ENCODE data around the gene MEGF6. TPM values are rescaled to one million over a fixed set of nuclear protein-coding genes. Genes with fewer than 3 reads are reported as not detected.
"Not testable (repeated sequence)": the region's sequence is repeated elsewhere in the genome, so short reads cannot be mapped to it uniquely, and the experiment has no call there.

MEGF6 gene
- total and polyA plus RNA-seq, 2 of the 8 experiments (the other 6 are each of a cell fraction or from before 2014, with no cell fraction given): 4.1 to 14.8 TPM

DNA sequence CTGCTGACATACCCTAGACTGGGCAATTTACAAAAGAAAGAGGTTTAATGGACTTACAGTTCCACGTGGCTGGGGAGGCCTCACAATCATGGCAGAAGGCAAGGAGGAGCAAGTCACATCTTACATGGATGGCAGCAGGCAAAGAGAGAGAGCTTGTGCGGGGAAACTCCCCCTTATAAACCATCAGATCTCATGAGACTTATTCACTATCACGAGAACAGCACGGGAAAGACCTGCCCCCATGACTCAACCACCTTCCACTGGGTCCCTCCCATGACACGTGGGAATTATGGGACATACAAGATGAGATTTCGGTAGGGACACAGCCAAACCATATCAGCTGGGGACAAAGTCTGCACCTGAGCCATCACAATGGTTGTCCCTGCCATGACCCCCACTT, 35.8 kb downstream of the MEGF6 start:
- H4K20me1 ChIP-seq (replicated peaks in 1 of 2; ENCODE audit: control insufficient read depth in 1 of 2, insufficient read depth in 2 of 2, low read length in 2 of 2); H2BK12ac ChIP-seq (ENCODE audit: low read depth, low read length); H3K9me3 ChIP-seq (ENCODE audit: insufficient read depth in 2 of 2, low read depth in 1 of 2, low read length in 1 of 2); H4K5ac ChIP-seq (ENCODE audit: insufficient read length, low read depth, low read length); H3K36me3 ChIP-seq (ENCODE audit: control insufficient read depth in 2 of 4, insufficient read depth in 4 of 4, low read length in 3 of 4); DNase-seq (ENCODE audit: low read depth in 1 of 2, low spot score in 2 of 2); H3K79me2 ChIP-seq (ENCODE audit: control insufficient read depth in 1 of 2, insufficient read depth in 2 of 2, low read length in 2 of 2); H2BK120ac ChIP-seq (replicated peaks; ENCODE audit: low read depth, low read length); H3K4ac ChIP-seq (replicated peaks; ENCODE audit: insufficient read length, low read depth, low read length); H3K79me1 ChIP-seq (ENCODE audit: low read depth, low read length); H3K23me2 ChIP-seq (ENCODE audit: low read depth, low read length); H3K4me2 ChIP-seq (ENCODE audit: insufficient read depth in 1 of 2, low read depth in 2 of 2, low read length in 2 of 2); H3K27me3 ChIP-seq (replicated peaks in 1 of 4; ENCODE audit: control insufficient read depth in 3 of 4, extremely low read depth in 1 of 4, insufficient read depth in 3 of 4, low read length in 3 of 4); H2BK5ac ChIP-seq (ENCODE audit: low read depth, low read length); H2BK15ac ChIP-seq (ENCODE audit: low read length); H3K4me1 ChIP-seq (replicated peaks in 1 of 4; ENCODE audit: control insufficient read depth in 3 of 4, insufficient read depth in 4 of 4, low read length in 3 of 4); H4K8ac ChIP-seq (ENCODE audit: extremely low read depth, insufficient read depth, low read length); POLR2A ChIA-PET (ENCODE audit: partially characterized antibody); H2BK20ac ChIP-seq (ENCODE audit: low read length); H2AK5ac ChIP-seq (ENCODE audit: low read depth, low read length); H3K4me3 ChIP-seq (ENCODE audit: extremely low read depth in 1 of 4, insufficient read depth in 2 of 4, low read depth in 3 of 4, low read length in 4 of 4); H3K56ac ChIP-seq (replicated peaks; ENCODE audit: insufficient read length, low read depth, low read length); H3K18ac ChIP-seq (ENCODE audit: extremely low read depth, low read length); H2AFZ ChIP-seq (ENCODE audit: low read length); H3K23ac ChIP-seq (ENCODE audit: insufficient read length); H3K9ac ChIP-seq (replicated peaks in 1 of 4; ENCODE audit: extremely low read depth in 1 of 4, low read depth in 3 of 4, low read length in 3 of 4); H4K91ac ChIP-seq (replicated peaks; ENCODE audit: insufficient read length, low read length); H3K14ac ChIP-seq (ENCODE audit: insufficient read length); FAIRE-seq; H3K27ac ChIP-seq (ENCODE audit: low read depth, low read length): not testable (repeated sequence)
- CTCF ChIA-PET (ENCODE audit: partially characterized antibody): interaction anchor here (0.6 to 6.8 kb wide), 5 partner anchors 10 to 85 kb away, joined by 4 to 56 read pairs (median 6); no protein-coding TSS in a partner anchor
- 74% methylated on average over 6 of the region's 6 CpGs; no CpG with 5 or more reads in 1 of the 2 experiments for WGBS, 2 experiments (ENCODE audit: extremely low coverage in 1 of 2, insufficient coverage in 1 of 2, insufficient read length in 1 of 2, insufficient replicate concordance in 2 of 2, low coverage in 1 of 2, low lambda C conversion rate in 2 of 2, missing lambda C conversion rate in 1 of 2)

Data from H1 (cell line).